GM12878 (cell line): Measurements from ENCODE around the gene TTC39B. TPM values are rescaled to one million over a fixed set of nuclear protein-coding genes. Genes with fewer than 3 reads are reported as not detected.

Experiments used
- ATAC-seq: fragments of 200-7000 bp; cut with Tn5 transposase; 3 replicates; pipeline ENCODE4 v1.9.1; 2020; ENCODE audit warnings: mild to moderate bottlenecking, moderate library complexity
- BruUV-seq: library from RNA; stranded (reverse); fragments of 400-500 nt; replicated peaks from 2 replicates; lab custom pipeline; 2021; lab: Mats Ljungman, UMichigan
- CTCF ChIA-PET: fragments of 300-600 bp; sonication (Branson Sonifier 250); formaldehyde crosslinking; extraction: SDS; loops from one replicate; lab custom pipeline; 2021; ENCODE audit warnings: inconsistent platforms; lab: Yijun Ruan, JAX
- POLR2A ChIA-PET: fragments of 350-600 bp; formaldehyde crosslinking; extraction: SDS; loops from one replicate; lab custom pipeline; 2021; ENCODE audit warnings: inconsistent platforms; lab: Charles Lee
- RAD21 ChIA-PET: fragments of 300-600 bp; sonication (Branson Sonifier 250); formaldehyde crosslinking; loops from one replicate; lab custom pipeline; 2023; ENCODE audit warnings: antibody characterized with exemption; ENCODE audit not compliant: unreplicated experiment; lab: Charles Lee
- SMC1A ChIA-PET: fragments of 300-600 bp; sonication (Branson Sonifier 250); formaldehyde crosslinking; loops from one replicate; lab custom pipeline; 2023; ENCODE audit not compliant: unreplicated experiment, uncharacterized antibody; lab: Charles Lee
- DNase-seq: peaks from one replicate; pipeline ENCODE4 v3.0.0-alpha.2; 2011; ENCODE audit warnings: low read depth, low spot score
- FAIRE-seq: peaks from 3 replicates; lab custom pipeline; 2011; peaks lifted over from hg19 to GRCh38; lab: Jason Lieb, UNC
- H2AFZ ChIP-seq: 2 replicates; pipeline ENCODE4 v1.6.0; 2011; ENCODE audit warnings: low read depth, low read length, control low read depth; ENCODE audit not compliant: control insufficient read depth
- H3K27ac ChIP-seq: 2 replicates; pipeline ENCODE4 v1.5.1; 2011; ENCODE audit warnings: control low read depth; ENCODE audit not compliant: control insufficient read depth, insufficient read depth
- H3K27me3 ChIP-seq, 2 experiments: replicated peaks in 1 of 2; 2 replicates each; pipeline versions ENCODE4 v1.6.0 to v1.6.1; 2011; ENCODE audit warnings: low read length in 1 of 2; ENCODE audit not compliant: control insufficient read depth in 2 of 2, insufficient read depth in 2 of 2
- H3K36me3 ChIP-seq, 2 experiments: 2 replicates each; pipeline ENCODE4 v1.5.1; 2011; ENCODE audit warnings: low read length in 1 of 2; ENCODE audit not compliant: control insufficient read depth in 2 of 2, insufficient read depth in 2 of 2
- H3K4me1 ChIP-seq: 2 replicates; pipeline ENCODE4 v1.6.1; 2011; ENCODE audit warnings: mild to moderate bottlenecking, low read length, moderate library complexity, mixed read lengths; ENCODE audit not compliant: control insufficient read depth, insufficient read depth
- H3K4me2 ChIP-seq: 2 replicates; pipeline ENCODE4 v1.6.0; 2011; ENCODE audit warnings: control low read depth; ENCODE audit not compliant: control insufficient read depth, insufficient read depth
- H3K4me3 ChIP-seq: fragments of 200-600 bp; sonication (generic); 2 replicates; pipeline ENCODE4 v1.5.1; 2016
- H3K79me2 ChIP-seq: 2 replicates; pipeline ENCODE4 v1.6.0; 2011; ENCODE audit warnings: low read length; ENCODE audit not compliant: control insufficient read depth, insufficient read depth
- H3K9ac ChIP-seq: 2 replicates; pipeline ENCODE4 v1.8.0; 2011; ENCODE audit warnings: low read length, control low read depth, mixed read lengths; ENCODE audit not compliant: control insufficient read depth, insufficient read depth
- H3K9me3 ChIP-seq: replicated peaks from 3 replicates; pipeline ENCODE4 v1.5.1; 2011; ENCODE audit warnings: mild to moderate bottlenecking, low read length; ENCODE audit not compliant: control insufficient read depth, insufficient read depth
- H4K20me1 ChIP-seq: 2 replicates; pipeline ENCODE4 v1.6.0; 2011; ENCODE audit not compliant: control insufficient read depth, insufficient read depth
- EP300 ChIP-seq, 2 experiments: fragments of 150-350 bp in 1 of 2; IDR thresholded peaks; 2 replicates each; pipeline ENCODE4 v1.6.1; 2011 to 2012; ENCODE audit warnings: low read depth in 2 of 2, low read length in 2 of 2, borderline replicate concordance in 1 of 2, improper control_type of control experiment in 1 of 2, inconsistent platforms in 1 of 2; ENCODE audit not compliant: control insufficient read depth in 1 of 2
- NFIC ChIP-seq: IDR thresholded peaks from 2 replicates; pipeline ENCODE4 v1.6.1; 2012; ENCODE audit warnings: low read depth, mild to moderate bottlenecking, inconsistent platforms, low read length, moderate library complexity
- RUNX3 ChIP-seq: IDR thresholded peaks from 2 replicates; pipeline ENCODE4 v1.6.1; 2012; ENCODE audit warnings: low read length, inconsistent platforms
- SUPT20H ChIP-seq: IDR thresholded peaks from 2 replicates; pipeline ENCODE4 v1.6.1; 2011; ENCODE audit warnings: low read depth, mild to moderate bottlenecking, low read length, moderate library complexity, borderline replicate concordance; ENCODE audit not compliant: control insufficient read depth
- ZNF24 ChIP-seq: fragments of 450-650 bp; IDR thresholded peaks from 2 replicates; pipeline ENCODE4 v1.6.1; 2017; ENCODE audit warnings: antibody characterized with exemption, mild to moderate bottlenecking
- ZNF384 ChIP-seq: IDR thresholded peaks from 2 replicates; pipeline ENCODE4 v1.6.1; 2012; ENCODE audit warnings: low read depth, mild to moderate bottlenecking, low read length, improper control_type of control experiment, borderline replicate concordance
- ZSCAN29 ChIP-seq: fragments of 450-650 bp; IDR thresholded peaks from 2 replicates; pipeline ENCODE4 v1.6.1; 2017; ENCODE audit warnings: mild to moderate bottlenecking, moderate library complexity
- whole genome bisulfite sequencing: methylation state at CpG from one replicate; pipeline ENCODE4 v1.1.6; 2016; ENCODE audit warnings: low lambda C conversion rate; ENCODE audit not compliant: insufficient replicate concordance, insufficient coverage; ENCODE audit errors: missing lambda C conversion rate; 5-methylcytosine and 5-hydroxymethylcytosine counted together
- in situ Hi-C: fragments of 300-500 bp; cut with MboI; formaldehyde crosslinking; loops from 9 replicates; pipeline ENCODE4 v1.14.3; 2018; ENCODE audit warnings: mixed read lengths
- intact Hi-C: fragments of 100-400 bp; cut with micrococcal nuclease; formaldehyde crosslinking; loops from one replicate; pipeline ENCODE4 v1.14.2; 2022; ENCODE audit not compliant: unreplicated experiment
- polyA plus RNA-seq, 11 experiments: library from polyadenylated mRNA; depleted of rRNA in 4 of 11; unstranded in 6 of 11; stranded (reverse) in 5 of 11; fragments of >200 nt; fragmentation: Nextera tagmentation in 4 of 11; fragmentation: Illumina TruSeq in 1 of 11; extraction: Ambion mirVana in 4 of 11; extraction: Trizol in 1 of 11; gene quantifications; 1 replicate in 1 of 11; 2 replicates in 10 of 11; pipeline versions ENCODE4 v1.2.1 to v1.2.3, GENCODE V29; 2011 to 2016; ENCODE audit warnings: inconsistent platforms in 2 of 11, missing spikeins in 2 of 11, low read depth in 1 of 11
- total RNA-seq, 4 experiments: library from RNA; depleted of rRNA in 3 of 4; stranded (reverse); fragments of >200 nt in 3 of 4; fragmentation: Illumina TruSeq in 1 of 4; extraction: Trizol in 1 of 4; gene quantifications; 2 replicates each; pipeline versions ENCODE4 v1.2.1 to v1.2.3, GENCODE V29; 2013 to 2021
- TF ChIP-seq, protein P1 (sequence below): fragments of 450-650 bp; IDR thresholded peaks from 2 replicates; pipeline ENCODE4 v1.6.1; 2017; ENCODE audit warnings: antibody characterized with exemption, mild to moderate bottlenecking, moderate library complexity
- TF ChIP-seq, protein P2 (sequence below), 3 experiments: IDR thresholded peaks in 2 of 3; conservative IDR thresholded peaks in 1 of 3; 2 replicates each; pipeline ENCODE4 v1.5.1; 2011; ENCODE audit warnings: low read depth in 3 of 3, low read length in 3 of 3, mild to moderate bottlenecking in 3 of 3, control low read depth in 2 of 3, moderate library complexity in 2 of 3, inconsistent platforms in 1 of 3, mixed read lengths in 1 of 3; ENCODE audit not compliant: control insufficient read depth in 2 of 3, insufficient read depth in 1 of 3; ENCODE audit errors: extremely low read depth in 1 of 3
- TF ChIP-seq, protein P3 (sequence below): fragments of 150-350 bp; IDR thresholded peaks from 2 replicates; pipeline ENCODE4 v1.6.1; 2016; ENCODE audit warnings: low read depth, low read length

The TTC39B gene
- total and polyA plus RNA-seq, 10 of the 15 experiments (the other 5 are each of a cell fraction or from before 2014, with no cell fraction given): 0.68 to 2.5 (median 1.5) TPM

DNA sequence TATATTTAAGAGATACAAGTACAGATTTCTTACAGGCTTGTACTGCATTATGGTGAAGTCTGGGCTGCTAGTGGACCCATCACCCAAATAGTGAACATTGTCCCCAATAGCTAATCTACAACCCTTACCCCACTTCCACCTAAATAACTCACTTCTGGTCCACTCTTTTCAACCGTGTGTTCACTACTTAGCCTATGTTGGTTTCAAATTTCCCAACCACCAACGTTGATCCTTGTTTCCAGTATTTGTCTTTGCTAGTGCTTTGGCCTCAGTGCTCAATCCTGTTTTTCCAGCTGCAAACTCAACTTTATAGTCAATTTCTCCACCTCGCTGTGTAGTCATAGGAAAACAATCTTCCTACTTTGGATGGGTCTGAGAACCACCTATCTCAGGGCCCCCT lies 45.3 kb upstream of the TTC39B start (continued):
- TF ChIP-seq ZSCAN29: no peak

DNA sequence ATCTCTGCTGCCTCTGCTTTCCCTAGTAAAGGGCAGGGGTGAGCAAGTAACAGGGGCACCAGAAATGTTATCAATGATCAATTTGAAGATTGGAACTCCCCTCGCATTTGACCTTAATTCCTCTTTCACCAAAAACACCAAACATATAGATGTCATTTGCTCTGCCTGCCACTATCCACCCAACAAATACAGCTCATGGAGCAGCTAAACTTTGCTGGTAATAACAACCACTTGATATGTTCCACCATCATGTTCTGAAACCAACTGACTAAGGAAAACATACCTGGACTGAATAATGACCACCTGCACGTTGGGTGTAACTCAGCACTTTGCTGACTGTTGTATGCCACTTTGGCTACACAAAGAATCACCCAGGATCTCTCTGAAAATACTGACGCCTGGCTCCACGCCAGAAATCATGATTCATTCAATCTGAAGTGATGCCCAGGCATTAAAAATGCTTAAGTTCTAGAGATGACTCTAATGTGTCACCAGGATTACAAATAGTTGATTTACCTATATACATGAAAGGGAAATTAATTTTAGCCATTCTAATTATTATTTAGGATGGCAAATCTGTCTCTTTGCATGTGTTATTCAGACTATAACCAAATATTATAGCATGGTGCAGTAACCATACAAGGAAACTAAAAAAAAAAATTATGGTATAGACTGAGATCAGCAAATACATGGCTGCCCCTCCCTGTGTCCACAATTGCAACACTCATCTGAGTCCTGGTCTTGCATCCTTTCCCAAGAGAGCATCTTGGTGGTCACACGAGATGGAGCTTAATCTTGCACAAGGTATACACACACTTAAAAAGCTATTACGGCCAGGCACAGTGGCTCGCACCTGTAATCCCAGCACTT lies 43.1 kb upstream of the TTC39B start:
- Histone ChIP-seq H3K4me1 (no peaks in the 10 kb centered on the region), H2AFZ (no peak overlapping the region), H3K9me3 (no peaks in the 10 kb centered on the region), H3K4me2 (no peak overlapping the region), H3K9ac (no peak overlapping the region), H3K27me3 (no peaks in the 10 kb centered on the region), H3K27ac (no peak overlapping the region), H3K4me3 (no peak overlapping the region), H3K36me3 (no peaks in the 10 kb centered on the region), H3K79me2 (no peaks in the 10 kb centered on the region), H4K20me1 (no peaks in the 10 kb centered on the region)
- in situ Hi-C loops (no loop called here), intact Hi-C loops (no loop called here)
- ChIA-PET SMC1A (no interaction called here), CTCF (interaction anchor here (0.9 kb wide), 1 partner anchor 8 kb away, joined by 3 read pairs; no protein-coding TSS in a partner anchor), RAD21 (interaction anchor here (0.5 kb wide), 1 partner anchor 52 kb away, joined by 3 read pairs; no protein-coding TSS in a partner anchor), POLR2A (no interaction called here)
- WGBS: 29% methylated on average over 7 of the region's 7 CpGs
- BruUV-seq: no TSS peak
- TF ChIP-seq, protein P1, sequence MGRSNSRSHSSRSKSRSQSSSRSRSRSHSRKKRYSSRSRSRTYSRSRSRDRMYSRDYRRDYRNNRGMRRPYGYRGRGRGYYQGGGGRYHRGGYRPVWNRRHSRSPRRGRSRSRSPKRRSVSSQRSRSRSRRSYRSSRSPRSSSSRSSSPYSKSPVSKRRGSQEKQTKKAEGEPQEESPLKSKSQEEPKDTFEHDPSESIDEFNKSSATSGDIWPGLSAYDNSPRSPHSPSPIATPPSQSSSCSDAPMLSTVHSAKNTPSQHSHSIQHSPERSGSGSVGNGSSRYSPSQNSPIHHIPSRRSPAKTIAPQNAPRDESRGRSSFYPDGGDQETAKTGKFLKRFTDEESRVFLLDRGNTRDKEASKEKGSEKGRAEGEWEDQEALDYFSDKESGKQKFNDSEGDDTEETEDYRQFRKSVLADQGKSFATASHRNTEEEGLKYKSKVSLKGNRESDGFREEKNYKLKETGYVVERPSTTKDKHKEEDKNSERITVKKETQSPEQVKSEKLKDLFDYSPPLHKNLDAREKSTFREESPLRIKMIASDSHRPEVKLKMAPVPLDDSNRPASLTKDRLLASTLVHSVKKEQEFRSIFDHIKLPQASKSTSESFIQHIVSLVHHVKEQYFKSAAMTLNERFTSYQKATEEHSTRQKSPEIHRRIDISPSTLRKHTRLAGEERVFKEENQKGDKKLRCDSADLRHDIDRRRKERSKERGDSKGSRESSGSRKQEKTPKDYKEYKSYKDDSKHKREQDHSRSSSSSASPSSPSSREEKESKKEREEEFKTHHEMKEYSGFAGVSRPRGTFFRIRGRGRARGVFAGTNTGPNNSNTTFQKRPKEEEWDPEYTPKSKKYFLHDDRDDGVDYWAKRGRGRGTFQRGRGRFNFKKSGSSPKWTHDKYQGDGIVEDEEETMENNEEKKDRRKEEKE: no peak
- no peak for TF ChIP-seq ZNF24
- no peak for TF ChIP-seq RUNX3
- no peak for TF ChIP-seq NFIC
- TF ChIP-seq, protein P2, sequence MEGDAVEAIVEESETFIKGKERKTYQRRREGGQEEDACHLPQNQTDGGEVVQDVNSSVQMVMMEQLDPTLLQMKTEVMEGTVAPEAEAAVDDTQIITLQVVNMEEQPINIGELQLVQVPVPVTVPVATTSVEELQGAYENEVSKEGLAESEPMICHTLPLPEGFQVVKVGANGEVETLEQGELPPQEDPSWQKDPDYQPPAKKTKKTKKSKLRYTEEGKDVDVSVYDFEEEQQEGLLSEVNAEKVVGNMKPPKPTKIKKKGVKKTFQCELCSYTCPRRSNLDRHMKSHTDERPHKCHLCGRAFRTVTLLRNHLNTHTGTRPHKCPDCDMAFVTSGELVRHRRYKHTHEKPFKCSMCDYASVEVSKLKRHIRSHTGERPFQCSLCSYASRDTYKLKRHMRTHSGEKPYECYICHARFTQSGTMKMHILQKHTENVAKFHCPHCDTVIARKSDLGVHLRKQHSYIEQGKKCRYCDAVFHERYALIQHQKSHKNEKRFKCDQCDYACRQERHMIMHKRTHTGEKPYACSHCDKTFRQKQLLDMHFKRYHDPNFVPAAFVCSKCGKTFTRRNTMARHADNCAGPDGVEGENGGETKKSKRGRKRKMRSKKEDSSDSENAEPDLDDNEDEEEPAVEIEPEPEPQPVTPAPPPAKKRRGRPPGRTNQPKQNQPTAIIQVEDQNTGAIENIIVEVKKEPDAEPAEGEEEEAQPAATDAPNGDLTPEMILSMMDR (IDR thresholded peaks at IDR 0.05 in 2 of 3, conservative IDR thresholded peaks at IDR 0.05 in 1 of 3; ENCODE audit: control insufficient read depth in 2 of 3, extremely low read depth in 1 of 3, insufficient read depth in 1 of 3, low read depth in 3 of 3, low read length in 3 of 3): no peak
- TF ChIP-seq ZNF384: no peak
- TF ChIP-seq, protein P3, sequence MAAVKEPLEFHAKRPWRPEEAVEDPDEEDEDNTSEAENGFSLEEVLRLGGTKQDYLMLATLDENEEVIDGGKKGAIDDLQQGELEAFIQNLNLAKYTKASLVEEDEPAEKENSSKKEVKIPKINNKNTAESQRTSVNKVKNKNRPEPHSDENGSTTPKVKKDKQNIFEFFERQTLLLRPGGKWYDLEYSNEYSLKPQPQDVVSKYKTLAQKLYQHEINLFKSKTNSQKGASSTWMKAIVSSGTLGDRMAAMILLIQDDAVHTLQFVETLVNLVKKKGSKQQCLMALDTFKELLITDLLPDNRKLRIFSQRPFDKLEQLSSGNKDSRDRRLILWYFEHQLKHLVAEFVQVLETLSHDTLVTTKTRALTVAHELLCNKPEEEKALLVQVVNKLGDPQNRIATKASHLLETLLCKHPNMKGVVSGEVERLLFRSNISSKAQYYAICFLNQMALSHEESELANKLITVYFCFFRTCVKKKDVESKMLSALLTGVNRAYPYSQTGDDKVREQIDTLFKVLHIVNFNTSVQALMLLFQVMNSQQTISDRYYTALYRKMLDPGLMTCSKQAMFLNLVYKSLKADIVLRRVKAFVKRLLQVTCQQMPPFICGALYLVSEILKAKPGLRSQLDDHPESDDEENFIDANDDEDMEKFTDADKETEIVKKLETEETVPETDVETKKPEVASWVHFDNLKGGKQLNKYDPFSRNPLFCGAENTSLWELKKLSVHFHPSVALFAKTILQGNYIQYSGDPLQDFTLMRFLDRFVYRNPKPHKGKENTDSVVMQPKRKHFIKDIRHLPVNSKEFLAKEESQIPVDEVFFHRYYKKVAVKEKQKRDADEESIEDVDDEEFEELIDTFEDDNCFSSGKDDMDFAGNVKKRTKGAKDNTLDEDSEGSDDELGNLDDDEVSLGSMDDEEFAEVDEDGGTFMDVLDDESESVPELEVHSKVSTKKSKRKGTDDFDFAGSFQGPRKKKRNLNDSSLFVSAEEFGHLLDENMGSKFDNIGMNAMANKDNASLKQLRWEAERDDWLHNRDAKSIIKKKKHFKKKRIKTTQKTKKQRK: no peak
- no peak for TF ChIP-seq EP300 (IDR thresholded peaks at IDR 0.05; ENCODE audit: borderline replicate concordance in 1 of 2, control insufficient read depth in 1 of 2, low read depth in 2 of 2, low read length in 2 of 2)
- no peak for TF ChIP-seq SUPT20H
- DNase-seq: no peak
- ATAC-seq: no peak
- no peak for FAIRE-seq
